ENCODE results near the gene GFOD1. TPM values are rescaled to one million over a fixed set of nuclear protein-coding genes. Genes with fewer than 3 reads are reported as not detected.
"Not testable (repeated sequence)": the region's sequence is repeated elsewhere in the genome, so short reads cannot be mapped to it uniquely, and the experiment has no call there.

The GFOD1 gene
- polyA plus RNA-seq, 3 donors, result 2.0 to 8.0 (median 6.5) TPM

GRCh38 chr6:13513626-13514502 lies 26.5 kb upstream of the GFOD1 start:
- WGBS, 3 donors, result 79 to 85% (median 85%) methylated on average over 16 of the region's 16 CpGs

GRCh38 chr6:13512900-13513299 lies 25.5 kb upstream of the GFOD1 start:
- WGBS, 3 donors, result 86 to 95% (median 95%) methylated on average over 9 of the region's 9 CpGs
- no peak overlapping the region for H3K27ac ChIP-seq (ENCODE audit: low read depth, low read length)

More at GRCh38 chr6:13513626-13514502, 26.5 kb upstream of the GFOD1 start:
- no peak overlapping the region for H3K27ac ChIP-seq (ENCODE audit: low read depth, low read length)

- WGBS, 3 donors, result 80 to 92% (median 82%) methylated on average over 33 of the region's 33 CpGs
- no peak overlapping the region for H3K27ac ChIP-seq (ENCODE audit: low read depth, low read length)
Measured at GRCh38 chr6:13511913-13512717, 24.7 kb upstream of the GFOD1 start.

- H3K27ac ChIP-seq (ENCODE audit: low read depth, low read length), result not testable (repeated sequence)
- WGBS, 3 donors, result 85 to 94% (median 90%) methylated on average over 31 to 37 of the region's 37 CpGs
Measured at GRCh38 chr6:13511141-13511571, 23.8 kb upstream of the GFOD1 start.

GRCh38 chr6:13510433-13510832 lies 23.0 kb upstream of the GFOD1 start:
- 90 to 100% (median 100%) methylated on average over 1 of the region's 1 CpG for WGBS, 3 donors
- not testable (repeated sequence) for H3K27ac ChIP-seq (ENCODE audit: low read depth, low read length)

GRCh38 chr6:13508711-13509705 lies 21.6 kb upstream of the GFOD1 start:
- H3K27ac ChIP-seq (ENCODE audit: low read depth, low read length), result no peak overlapping the region
- WGBS, 3 donors, result 40 to 50% (median 47%) methylated on average over 13 of the region's 13 CpGs

- 72 to 85% (median 76%) methylated on average over 2 to 3 of the region's 3 CpGs for WGBS, 3 donors
- no peak overlapping the region for H3K27ac ChIP-seq (ENCODE audit: low read depth, low read length)
Measured at GRCh38 chr6:13507306-13507860, 20.0 kb upstream of the GFOD1 start.

GRCh38 chr6:13505345-13505734 lies 17.9 kb upstream of the GFOD1 start:
- 87 to 94% (median 92%) methylated on average over 7 of the region's 7 CpGs for WGBS, 3 donors
- H3K27ac ChIP-seq (ENCODE audit: low read depth, low read length), result no peak overlapping the region

- no peak overlapping the region for H3K27ac ChIP-seq (ENCODE audit: low read depth, low read length)
- 66 to 79% (median 71%) methylated on average over 5 of the region's 5 CpGs for WGBS, 3 donors
Measured at GRCh38 chr6:13504611-13505344, 17.4 kb upstream of the GFOD1 start.

GRCh38 chr6:13500915-13501314 lies 13.5 kb upstream of the GFOD1 start:
- 70 to 83% (median 80%) methylated on average over 3 of the region's 3 CpGs for WGBS, 3 donors
- H3K27ac ChIP-seq (ENCODE audit: low read depth, low read length), result no peak overlapping the region

- WGBS, 3 donors, result 93 to 97% (median 96%) methylated on average over 1 of the region's 1 CpG
- H3K27ac ChIP-seq (ENCODE audit: low read depth, low read length), result no peak overlapping the region
Measured at GRCh38 chr6:13500264-13500663, 12.9 kb upstream of the GFOD1 start.

- WGBS, 3 donors, result 37 to 63% (median 49%) methylated on average over 1 of the region's 1 CpG
- H3K27ac ChIP-seq (ENCODE audit: low read depth, low read length), result no peak overlapping the region
Measured at GRCh38 chr6:13496513-13497190, 9.3 kb upstream of the GFOD1 start.

- WGBS, 3 donors, result 76 to 83% (median 83%) methylated on average over 3 of the region's 3 CpGs
Measured at GRCh38 chr6:13495818-13496217, 8.4 kb upstream of the GFOD1 start.

GRCh38 chr6:13495112-13495776 lies 7.8 kb upstream of the GFOD1 start:
- H3K27ac ChIP-seq (ENCODE audit: low read depth, low read length), result no peak overlapping the region
- WGBS, 3 donors, result 74 to 91% (median 85%) methylated on average over 5 of the region's 5 CpGs

More at GRCh38 chr6:13495818-13496217, 8.4 kb upstream of the GFOD1 start:
- H3K27ac ChIP-seq (ENCODE audit: low read depth, low read length), result no peak overlapping the region

- 46 to 55% (median 48%) methylated on average over 3 of the region's 3 CpGs for WGBS, 3 donors
- no peak overlapping the region for H3K27ac ChIP-seq (ENCODE audit: low read depth, low read length)
Measured at GRCh38 chr6:13494137-13494536, 6.7 kb upstream of the GFOD1 start.

GRCh38 chr6:13493147-13493546 lies 5.7 kb upstream of the GFOD1 start:
- WGBS, 3 donors, result 93 to 98% (median 96%) methylated on average over 3 of the region's 3 CpGs
- no peak overlapping the region for H3K27ac ChIP-seq (ENCODE audit: low read depth, low read length)
